MM.1S (cell line): ENCODE measurements around the gene P2RX5.

ENCODE experiments used
- EZH2 ChIP-seq: fragments of 300-600 bp; sonication (generic); optimal IDR thresholded peaks from 2 replicates; pipeline ENCODE3; 2017; ENCODE audit warnings: low read depth, mild to moderate bottlenecking, antibody characterized with exemption, low read length, mixed read lengths
- EZH2phosphoT487 ChIP-seq: fragments of 300-600 bp; sonication (generic); IDR thresholded peaks from 2 replicates; pipeline ENCODE4 v1.6.1; 2018; ENCODE audit warnings: antibody characterized with exemption, low read length
- TF ChIP-seq, protein P1 (sequence below): fragments of 300-600 bp; sonication (generic); IDR thresholded peaks from 2 replicates; pipeline ENCODE4 v1.5.1; 2016; ENCODE audit warnings: antibody characterized with exemption, low read length, mixed read lengths

DNA sequence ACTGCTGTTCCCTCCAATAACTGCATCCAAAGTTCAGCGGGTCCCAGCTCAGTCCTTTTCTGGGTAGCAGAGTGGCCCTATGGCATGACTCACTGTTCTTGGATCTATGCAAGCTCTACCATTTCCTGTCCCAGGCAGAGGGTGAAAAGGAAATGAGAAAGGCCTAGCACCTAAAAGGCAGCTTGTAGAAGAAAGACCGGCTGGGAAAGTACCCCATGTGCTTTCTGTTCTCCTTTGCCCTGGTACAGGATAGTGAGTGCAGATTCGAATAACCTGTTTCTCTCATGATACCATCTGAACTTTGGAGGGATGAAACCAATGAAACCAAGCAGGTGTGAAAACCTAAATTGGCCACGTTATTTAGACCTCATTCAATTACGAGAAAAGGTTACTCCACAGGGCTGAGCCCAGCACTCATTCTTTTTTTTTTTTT, 15.0 kb upstream of the P2RX5 start:
- TF ChIP-seq EZH2: no peak
- TF ChIP-seq, protein P1, sequence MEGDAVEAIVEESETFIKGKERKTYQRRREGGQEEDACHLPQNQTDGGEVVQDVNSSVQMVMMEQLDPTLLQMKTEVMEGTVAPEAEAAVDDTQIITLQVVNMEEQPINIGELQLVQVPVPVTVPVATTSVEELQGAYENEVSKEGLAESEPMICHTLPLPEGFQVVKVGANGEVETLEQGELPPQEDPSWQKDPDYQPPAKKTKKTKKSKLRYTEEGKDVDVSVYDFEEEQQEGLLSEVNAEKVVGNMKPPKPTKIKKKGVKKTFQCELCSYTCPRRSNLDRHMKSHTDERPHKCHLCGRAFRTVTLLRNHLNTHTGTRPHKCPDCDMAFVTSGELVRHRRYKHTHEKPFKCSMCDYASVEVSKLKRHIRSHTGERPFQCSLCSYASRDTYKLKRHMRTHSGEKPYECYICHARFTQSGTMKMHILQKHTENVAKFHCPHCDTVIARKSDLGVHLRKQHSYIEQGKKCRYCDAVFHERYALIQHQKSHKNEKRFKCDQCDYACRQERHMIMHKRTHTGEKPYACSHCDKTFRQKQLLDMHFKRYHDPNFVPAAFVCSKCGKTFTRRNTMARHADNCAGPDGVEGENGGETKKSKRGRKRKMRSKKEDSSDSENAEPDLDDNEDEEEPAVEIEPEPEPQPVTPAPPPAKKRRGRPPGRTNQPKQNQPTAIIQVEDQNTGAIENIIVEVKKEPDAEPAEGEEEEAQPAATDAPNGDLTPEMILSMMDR: no peak
- TF ChIP-seq EZH2phosphoT487: no peak
